ENCODE data around the gene ADAT2. TPM values are rescaled to one million over a fixed set of nuclear protein-coding genes. Genes with fewer than 3 reads are reported as not detected.

ADAT2 gene
- total and polyA plus RNA-seq, 2 of the 4 experiments (the other 2 are of a cell fraction) = 2.7 to 5.4 TPM

DNA sequence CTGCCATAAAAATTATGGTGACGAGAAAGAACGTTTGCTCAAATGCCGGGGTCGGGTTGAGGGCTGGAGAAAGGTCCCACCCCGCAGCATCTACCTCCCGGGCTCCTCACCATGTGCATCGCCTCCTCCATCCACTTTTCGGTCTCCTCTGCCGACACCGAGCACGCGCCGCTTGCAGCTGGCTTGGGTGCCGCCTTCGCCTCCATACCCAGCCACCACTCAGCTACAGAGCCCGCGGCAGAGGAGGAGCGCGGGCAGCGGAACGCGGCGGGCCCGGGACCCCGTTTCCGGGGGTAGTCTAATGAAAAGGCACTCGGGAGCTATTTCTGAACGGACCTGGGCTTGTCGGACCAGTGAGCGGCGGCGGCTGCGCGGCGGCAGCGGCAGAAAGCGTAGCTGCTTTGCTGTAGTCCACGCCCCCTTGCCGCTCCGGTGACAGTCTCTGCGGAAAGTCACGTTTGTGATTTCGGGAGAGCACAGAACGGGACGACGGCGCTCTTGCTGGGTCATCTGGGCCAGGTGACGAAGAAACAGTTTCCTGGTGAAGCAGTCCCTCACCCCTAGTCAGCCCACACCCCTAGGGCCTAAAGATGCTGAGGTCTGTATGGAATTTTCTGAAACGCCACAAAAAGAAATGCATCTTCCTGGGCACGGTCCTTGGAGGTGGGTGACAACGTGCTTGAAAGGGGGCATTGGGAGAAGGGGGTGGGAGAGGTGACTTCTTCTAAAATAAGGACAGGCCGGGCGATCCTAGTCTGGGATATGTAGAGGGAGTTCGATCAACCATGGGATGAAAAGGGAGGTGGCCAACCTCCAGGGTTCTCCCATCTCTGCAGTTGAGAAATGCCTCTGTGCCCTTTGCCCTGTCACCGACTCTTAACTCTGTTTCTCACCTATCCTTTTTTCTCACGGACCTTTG is at the start of gene ADAT2, which contains the start of gene PEX3 (continued):
- TF ChIP-seq NFE2L2 (IDR thresholded peaks at IDR 0.05; ENCODE audit: low read depth, low read length) = 0 out of 2 replicates have a peak, but pooled peaks have one; percentile 26
- peak; percentile 71 for TF ChIP-seq RCOR1 (IDR thresholded peaks at IDR 0.05; ENCODE audit: insufficient replicate concordance, low read length)
- TF ChIP-seq, protein P1, sequence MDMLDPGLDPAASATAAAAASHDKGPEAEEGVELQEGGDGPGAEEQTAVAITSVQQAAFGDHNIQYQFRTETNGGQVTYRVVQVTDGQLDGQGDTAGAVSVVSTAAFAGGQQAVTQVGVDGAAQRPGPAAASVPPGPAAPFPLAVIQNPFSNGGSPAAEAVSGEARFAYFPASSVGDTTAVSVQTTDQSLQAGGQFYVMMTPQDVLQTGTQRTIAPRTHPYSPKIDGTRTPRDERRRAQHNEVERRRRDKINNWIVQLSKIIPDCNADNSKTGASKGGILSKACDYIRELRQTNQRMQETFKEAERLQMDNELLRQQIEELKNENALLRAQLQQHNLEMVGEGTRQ (IDR thresholded peaks at IDR 0.05; ENCODE audit: low read depth, low read length) = no peak; the same call in none of the 2 replicates
- peak; percentile 67 for TF ChIP-seq BHLHE40 (IDR thresholded peaks at IDR 0.05; ENCODE audit: low read depth, low read length)
